T-helper 17 cell (primary cell): ENCODE measurements around the gene TTF2. TPM values are rescaled to one million over a fixed set of nuclear protein-coding genes. Genes with fewer than 3 reads are reported as not detected.

Experiments
- ATAC-seq: fragments of 150-1000 bp; cut with Tn5 transposase; 2 replicates; pipeline ENCODE4 v1.10.0; 2021; ENCODE audit warnings: mild to moderate bottlenecking, moderate library complexity
- DNase-seq, 3 donors: peaks; one replicate each; pipeline versions ENCODE4 v3.0.0 to v3.0.0-alpha.2; 2020 to 2021
- H3K9me3 ChIP-seq: one replicate; pipeline ENCODE4 v1.7.0; 2013; ENCODE audit warnings: low read length, mild to moderate bottlenecking; ENCODE audit not compliant: control insufficient read depth, poor library complexity, severe bottlenecking
- H3K27ac Mint-ChIP-seq: one replicate; pipeline ENCODE4 v1.8.0; 2022; ENCODE audit warnings: mild to moderate bottlenecking, moderate library complexity, mixed read lengths
- H3K27me3 Mint-ChIP-seq: one replicate; pipeline ENCODE4 v1.8.0; 2022; ENCODE audit warnings: mixed read lengths
- H3K36me3 Mint-ChIP-seq: one replicate; pipeline ENCODE4 v1.8.0; 2022; ENCODE audit warnings: low read depth, mixed read lengths
- H3K4me1 Mint-ChIP-seq: one replicate; pipeline ENCODE4 v1.8.0; 2022; ENCODE audit warnings: mild to moderate bottlenecking, mixed read lengths
- H3K4me3 Mint-ChIP-seq: one replicate; pipeline ENCODE4 v1.8.0; 2022; ENCODE audit warnings: mild to moderate bottlenecking, moderate library complexity, mixed read lengths
- total RNA-seq, 4 donors: library from RNA in 2 of 4; stranded (reverse) in 2 of 4; gene quantifications; one replicate each; pipeline ENCODE4 v1.2.3 and lab custom pipeline; 2022 to 2026

Gene TTF2
- total RNA-seq (10 to 100 TPM; 49.2 to 50.9 TPM), total RNA-seq (lab: John Stamatoyannopoulos, UW) (68.7 to 73.2 reads per million in 2 donors)

- no peaks in the 10 kb centered on the region for H3K9me3 ChIP-seq
- Mint-ChIP-seq H3K4me1 (peaks cover 22% of the 10 kb centered on the region), H3K4me3 (no peak within 1 kb of the TSS), H3K36me3 (no peaks in the 10 kb centered on the region), H3K27ac (no peak within 1 kb of the TSS), H3K27me3 (no peaks in the 10 kb centered on the region)
- peak; percentile 85 to 95 (median 90) for DNase-seq
- peak; percentile 92 for ATAC-seq
Observed at GRCh38 chr1:117059678-117060440, at the start of gene TTF2. Gene TTF2, plus strand, starts transcription at chr1:117060326. Its CDS starts 21 bp downstream, at chr1:117060347.

- ATAC-seq (no peak), DNase-seq (no peak)
- Mint-ChIP-seq H3K4me1 (peaks cover 14% of the 10 kb centered on the region), H3K36me3 (peaks cover 3% of the 10 kb centered on the region), H3K27ac (no peak overlapping the region), H3K27me3 (peaks cover 14% of the 10 kb centered on the region), H3K4me3 (no peak overlapping the region)
- H3K9me3 ChIP-seq, result no peaks in the 10 kb centered on the region
Observed at GRCh38 chr1:117011334-117011733, 48.8 kb upstream of the TTF2 start.

GRCh38 chr1:117013309-117013858, 46.7 kb upstream of the TTF2 start:
- no peak overlapping the region for H3K27ac Mint-ChIP-seq
- H3K36me3 Mint-ChIP-seq, result no peaks in the 10 kb centered on the region
- no peaks in the 10 kb centered on the region for H3K9me3 ChIP-seq
- H3K4me3 Mint-ChIP-seq, result no peak overlapping the region
- peaks cover 10% of the 10 kb centered on the region for H3K4me1 Mint-ChIP-seq
- DNase-seq, result no peak
- no peak for ATAC-seq
- H3K27me3 Mint-ChIP-seq, result peaks cover 10% of the 10 kb centered on the region

- DNase-seq, result no peak
- peaks cover 5% of the 10 kb centered on the region for H3K27me3 Mint-ChIP-seq
- H3K4me1 Mint-ChIP-seq, result peaks cover 6% of the 10 kb centered on the region
- no peaks in the 10 kb centered on the region for H3K36me3 Mint-ChIP-seq
- no peak for ATAC-seq
- H3K4me3 Mint-ChIP-seq, result no peak overlapping the region
- no peaks in the 10 kb centered on the region for H3K9me3 ChIP-seq
- H3K27ac Mint-ChIP-seq, result no peak overlapping the region
Observed at GRCh38 chr1:117014209-117014608, 45.9 kb upstream of the TTF2 start.

- H3K9me3 ChIP-seq, result no peaks in the 10 kb centered on the region
- Mint-ChIP-seq H3K27ac (no peak overlapping the region), H3K27me3 (peaks cover 5% of the 10 kb centered on the region), H3K36me3 (peaks cover 2% of the 10 kb centered on the region), H3K4me1 (no peaks in the 10 kb centered on the region), H3K4me3 (no peak overlapping the region)
- ATAC-seq (no peak), DNase-seq (no peak)
Observed at GRCh38 chr1:117015724-117016123, 44.4 kb upstream of the TTF2 start.

GRCh38 chr1:117017062-117017461, 43.1 kb upstream of the TTF2 start:
- no peak for ATAC-seq
- H3K9me3 ChIP-seq, result no peaks in the 10 kb centered on the region
- no peak for DNase-seq
- Mint-ChIP-seq H3K27ac (no peak overlapping the region), H3K4me3 (no peak overlapping the region), H3K4me1 (no peaks in the 10 kb centered on the region), H3K27me3 (peaks cover 14% of the 10 kb centered on the region), H3K36me3 (peaks cover 2% of the 10 kb centered on the region)

GRCh38 chr1:117017648-117018047, 42.5 kb upstream of the TTF2 start:
- H3K4me3 Mint-ChIP-seq, result no peak overlapping the region
- DNase-seq (no peak), ATAC-seq (no peak)
- H3K27ac Mint-ChIP-seq, result no peak overlapping the region
- H3K4me1 Mint-ChIP-seq, result no peaks in the 10 kb centered on the region
- H3K27me3 Mint-ChIP-seq, result peaks cover 14% of the 10 kb centered on the region
- no peaks in the 10 kb centered on the region for H3K9me3 ChIP-seq
- peaks cover 2% of the 10 kb centered on the region for H3K36me3 Mint-ChIP-seq

- H3K36me3 Mint-ChIP-seq, result peaks cover 5% of the 10 kb centered on the region
- ATAC-seq, result no peak
- H3K27ac Mint-ChIP-seq, result no peak overlapping the region
Observed at GRCh38 chr1:117020526-117021156, 39.5 kb upstream of the TTF2 start.

GRCh38 chr1:117022114-117022513, 38.0 kb upstream of the TTF2 start:
- peaks cover 2% of the 10 kb centered on the region for H3K4me1 Mint-ChIP-seq
- H3K9me3 ChIP-seq, result no peaks in the 10 kb centered on the region
- no peak for ATAC-seq
- peaks cover 5% of the 10 kb centered on the region for H3K36me3 Mint-ChIP-seq
- no peak for DNase-seq
- H3K4me3 Mint-ChIP-seq, result no peak overlapping the region
- H3K27ac Mint-ChIP-seq, result no peak overlapping the region
- H3K27me3 Mint-ChIP-seq, result peaks cover 13% of the 10 kb centered on the region

More at GRCh38 chr1:117020526-117021156, 39.5 kb upstream of the TTF2 start:
- no peak overlapping the region for H3K4me3 Mint-ChIP-seq
- DNase-seq, result no peak
- no peaks in the 10 kb centered on the region for H3K9me3 ChIP-seq
- peaks cover 16% of the 10 kb centered on the region for H3K27me3 Mint-ChIP-seq
- H3K4me1 Mint-ChIP-seq, result no peaks in the 10 kb centered on the region

- H3K36me3 Mint-ChIP-seq, result peaks cover 2% of the 10 kb centered on the region
- H3K27ac Mint-ChIP-seq, result no peak overlapping the region
Observed at GRCh38 chr1:117025568-117025967, 34.6 kb upstream of the TTF2 start.

GRCh38 chr1:117026361-117026760, 33.8 kb upstream of the TTF2 start:
- H3K27ac Mint-ChIP-seq, result no peak overlapping the region
- ATAC-seq (no peak), DNase-seq (no peak)
- no peak overlapping the region for H3K4me3 Mint-ChIP-seq
- H3K36me3 Mint-ChIP-seq, result peaks cover 2% of the 10 kb centered on the region
- no peaks in the 10 kb centered on the region for H3K9me3 ChIP-seq
- peaks cover 2% of the 10 kb centered on the region for H3K4me1 Mint-ChIP-seq
- peaks cover 7% of the 10 kb centered on the region for H3K27me3 Mint-ChIP-seq

More at GRCh38 chr1:117025568-117025967, 34.6 kb upstream of the TTF2 start:
- no peak overlapping the region for H3K4me3 Mint-ChIP-seq
- ATAC-seq (no peak), DNase-seq (no peak)
- H3K9me3 ChIP-seq, result no peaks in the 10 kb centered on the region
- peaks cover 13% of the 10 kb centered on the region for H3K27me3 Mint-ChIP-seq
- peaks cover 2% of the 10 kb centered on the region for H3K4me1 Mint-ChIP-seq

GRCh38 chr1:117029685-117030084, 30.4 kb upstream of the TTF2 start:
- Mint-ChIP-seq H3K4me3 (no peak overlapping the region), H3K27me3 (peaks cover 4% of the 10 kb centered on the region), H3K27ac (no peak overlapping the region), H3K4me1 (peaks cover 13% of the 10 kb centered on the region), H3K36me3 (peaks cover under 1% of the 10 kb centered on the region)
- ATAC-seq (no peak), DNase-seq (no peak)
- no peaks in the 10 kb centered on the region for H3K9me3 ChIP-seq

GRCh38 chr1:117030271-117030877, 29.8 kb upstream of the TTF2 start:
- DNase-seq, result no peak
- Mint-ChIP-seq H3K27ac (no peak overlapping the region), H3K27me3 (peaks cover 3% of the 10 kb centered on the region), H3K4me1 (peaks cover 13% of the 10 kb centered on the region), H3K4me3 (no peak overlapping the region), H3K36me3 (no peaks in the 10 kb centered on the region)
- no peaks in the 10 kb centered on the region for H3K9me3 ChIP-seq
- no peak for ATAC-seq
